C4-2B (cell line): ENCODE data around the gene TCF12.

ENCODE experiments used
- ZFX ChIP-seq: fragments of 450-650 bp; IDR thresholded peaks from 2 replicates; pipeline ENCODE4 v1.6.1; 2017
- TF ChIP-seq, protein P1 (sequence below): fragments of 450-650 bp; conservative IDR thresholded peaks from 2 replicates; pipeline ENCODE4 v1.5.1; 2017; ENCODE audit warnings: mild to moderate bottlenecking

GRCh38 chr15:56987286-56987685, 68.8 kb downstream of the TCF12 start:
- TF ChIP-seq, protein P1, sequence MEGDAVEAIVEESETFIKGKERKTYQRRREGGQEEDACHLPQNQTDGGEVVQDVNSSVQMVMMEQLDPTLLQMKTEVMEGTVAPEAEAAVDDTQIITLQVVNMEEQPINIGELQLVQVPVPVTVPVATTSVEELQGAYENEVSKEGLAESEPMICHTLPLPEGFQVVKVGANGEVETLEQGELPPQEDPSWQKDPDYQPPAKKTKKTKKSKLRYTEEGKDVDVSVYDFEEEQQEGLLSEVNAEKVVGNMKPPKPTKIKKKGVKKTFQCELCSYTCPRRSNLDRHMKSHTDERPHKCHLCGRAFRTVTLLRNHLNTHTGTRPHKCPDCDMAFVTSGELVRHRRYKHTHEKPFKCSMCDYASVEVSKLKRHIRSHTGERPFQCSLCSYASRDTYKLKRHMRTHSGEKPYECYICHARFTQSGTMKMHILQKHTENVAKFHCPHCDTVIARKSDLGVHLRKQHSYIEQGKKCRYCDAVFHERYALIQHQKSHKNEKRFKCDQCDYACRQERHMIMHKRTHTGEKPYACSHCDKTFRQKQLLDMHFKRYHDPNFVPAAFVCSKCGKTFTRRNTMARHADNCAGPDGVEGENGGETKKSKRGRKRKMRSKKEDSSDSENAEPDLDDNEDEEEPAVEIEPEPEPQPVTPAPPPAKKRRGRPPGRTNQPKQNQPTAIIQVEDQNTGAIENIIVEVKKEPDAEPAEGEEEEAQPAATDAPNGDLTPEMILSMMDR = no peak
- no peak for TF ChIP-seq ZFX
